GM12878 (cell line): ENCODE data around the gene LDLRAP1. TPM values are rescaled to one million over a fixed set of nuclear protein-coding genes. Genes with fewer than 3 reads are reported as not detected.

Experiments
- ATAC-seq: fragments of 200-7000 bp; cut with Tn5 transposase; 3 replicates; pipeline ENCODE4 v1.9.1; 2020; ENCODE audit warnings: mild to moderate bottlenecking, moderate library complexity
- BruUV-seq: library from RNA; stranded (reverse); fragments of 400-500 nt; replicated peaks from 2 replicates; lab custom pipeline; 2021; lab: Mats Ljungman, UMichigan
- CTCF ChIA-PET: fragments of 300-600 bp; sonication (Branson Sonifier 250); formaldehyde crosslinking; extraction: SDS; loops from one replicate; lab custom pipeline; 2021; ENCODE audit warnings: inconsistent platforms; lab: Yijun Ruan, JAX
- POLR2A ChIA-PET: fragments of 350-600 bp; formaldehyde crosslinking; extraction: SDS; loops from one replicate; lab custom pipeline; 2021; ENCODE audit warnings: inconsistent platforms; lab: Charles Lee
- RAD21 ChIA-PET: fragments of 300-600 bp; sonication (Branson Sonifier 250); formaldehyde crosslinking; loops from one replicate; lab custom pipeline; 2023; ENCODE audit warnings: antibody characterized with exemption; ENCODE audit not compliant: unreplicated experiment; lab: Charles Lee
- SMC1A ChIA-PET: fragments of 300-600 bp; sonication (Branson Sonifier 250); formaldehyde crosslinking; loops from one replicate; lab custom pipeline; 2023; ENCODE audit not compliant: unreplicated experiment, uncharacterized antibody; lab: Charles Lee
- DNase-seq: peaks from one replicate; pipeline ENCODE4 v3.0.0-alpha.2; 2011; ENCODE audit warnings: low read depth, low spot score
- FAIRE-seq: peaks from 3 replicates; lab custom pipeline; 2011; peaks lifted over from hg19 to GRCh38; lab: Jason Lieb, UNC
- H2AFZ ChIP-seq: 2 replicates; pipeline ENCODE4 v1.6.0; 2011; ENCODE audit warnings: low read depth, low read length, control low read depth; ENCODE audit not compliant: control insufficient read depth
- H3K27ac ChIP-seq: 2 replicates; pipeline ENCODE4 v1.5.1; 2011; ENCODE audit warnings: control low read depth; ENCODE audit not compliant: control insufficient read depth, insufficient read depth
- H3K27me3 ChIP-seq, 2 experiments: replicated peaks in 1 of 2; 2 replicates each; pipeline versions ENCODE4 v1.6.0 to v1.6.1; 2011; ENCODE audit warnings: low read length in 1 of 2; ENCODE audit not compliant: control insufficient read depth in 2 of 2, insufficient read depth in 2 of 2
- H3K36me3 ChIP-seq, 2 experiments: 2 replicates each; pipeline ENCODE4 v1.5.1; 2011; ENCODE audit warnings: low read length in 1 of 2; ENCODE audit not compliant: control insufficient read depth in 2 of 2, insufficient read depth in 2 of 2
- H3K4me1 ChIP-seq: 2 replicates; pipeline ENCODE4 v1.6.1; 2011; ENCODE audit warnings: mild to moderate bottlenecking, low read length, moderate library complexity, mixed read lengths; ENCODE audit not compliant: control insufficient read depth, insufficient read depth
- H3K4me2 ChIP-seq: 2 replicates; pipeline ENCODE4 v1.6.0; 2011; ENCODE audit warnings: control low read depth; ENCODE audit not compliant: control insufficient read depth, insufficient read depth
- H3K4me3 ChIP-seq: fragments of 200-600 bp; sonication (generic); 2 replicates; pipeline ENCODE4 v1.5.1; 2016
- H3K79me2 ChIP-seq: 2 replicates; pipeline ENCODE4 v1.6.0; 2011; ENCODE audit warnings: low read length; ENCODE audit not compliant: control insufficient read depth, insufficient read depth
- H3K9ac ChIP-seq: 2 replicates; pipeline ENCODE4 v1.8.0; 2011; ENCODE audit warnings: low read length, control low read depth, mixed read lengths; ENCODE audit not compliant: control insufficient read depth, insufficient read depth
- H3K9me3 ChIP-seq: replicated peaks from 3 replicates; pipeline ENCODE4 v1.5.1; 2011; ENCODE audit warnings: mild to moderate bottlenecking, low read length; ENCODE audit not compliant: control insufficient read depth, insufficient read depth
- H4K20me1 ChIP-seq: 2 replicates; pipeline ENCODE4 v1.6.0; 2011; ENCODE audit not compliant: control insufficient read depth, insufficient read depth
- CEBPB ChIP-seq, 2 experiments: fragments of 150-350 bp in 1 of 2; IDR thresholded peaks; 2 replicates each; pipeline ENCODE4 v1.6.1; 2012 to 2014; ENCODE audit warnings: low read depth in 2 of 2, low read length in 2 of 2, borderline replicate concordance in 1 of 2, inconsistent platforms in 1 of 2
- NFIC ChIP-seq: IDR thresholded peaks from 2 replicates; pipeline ENCODE4 v1.6.1; 2012; ENCODE audit warnings: low read depth, mild to moderate bottlenecking, inconsistent platforms, low read length, moderate library complexity
- PRDM15 ChIP-seq: fragments of 450-650 bp; formaldehyde crosslinking; IDR thresholded peaks from 2 replicates; pipeline ENCODE4 v1.4.0; 2020; ENCODE audit warnings: mild to moderate bottlenecking, moderate library complexity
- RELB ChIP-seq: fragments of 450-650 bp; IDR thresholded peaks from 2 replicates; pipeline ENCODE4 v1.6.1; 2017; ENCODE audit warnings: low read depth, mild to moderate bottlenecking, moderate library complexity
- TCF12 ChIP-seq: IDR thresholded peaks from 2 replicates; pipeline ENCODE4 v1.6.1; 2011; ENCODE audit warnings: low read depth, mild to moderate bottlenecking, low read length
- WGBS: methylation state at CpG from one replicate; pipeline ENCODE4 v1.1.6; 2016; ENCODE audit warnings: low lambda C conversion rate; ENCODE audit not compliant: insufficient replicate concordance, insufficient coverage; ENCODE audit errors: missing lambda C conversion rate; 5-methylcytosine and 5-hydroxymethylcytosine counted together
- in situ Hi-C: fragments of 300-500 bp; cut with MboI; formaldehyde crosslinking; loops from 9 replicates; pipeline ENCODE4 v1.14.3; 2018; ENCODE audit warnings: mixed read lengths
- intact Hi-C: fragments of 100-400 bp; cut with micrococcal nuclease; formaldehyde crosslinking; loops from one replicate; pipeline ENCODE4 v1.14.2; 2022; ENCODE audit not compliant: unreplicated experiment
- polyA plus RNA-seq, 11 experiments: library from polyadenylated mRNA; depleted of rRNA in 4 of 11; unstranded in 6 of 11; stranded (reverse) in 5 of 11; fragments of >200 nt; fragmentation: Nextera tagmentation in 4 of 11; fragmentation: Illumina TruSeq in 1 of 11; extraction: Ambion mirVana in 4 of 11; extraction: Trizol in 1 of 11; gene quantifications; 1 replicate in 1 of 11; 2 replicates in 10 of 11; pipeline versions ENCODE4 v1.2.1 to v1.2.3, GENCODE V29; 2011 to 2016; ENCODE audit warnings: inconsistent platforms in 2 of 11, missing spikeins in 2 of 11, low read depth in 1 of 11
- total RNA-seq, 4 experiments: library from RNA; depleted of rRNA in 3 of 4; stranded (reverse); fragments of >200 nt in 3 of 4; fragmentation: Illumina TruSeq in 1 of 4; extraction: Trizol in 1 of 4; gene quantifications; 2 replicates each; pipeline versions ENCODE4 v1.2.1 to v1.2.3, GENCODE V29; 2013 to 2021

Gene LDLRAP1
- total and polyA plus RNA-seq, 10 of the 15 experiments (the other 5 are each of a cell fraction or from before 2014, with no cell fraction given) = 0.43 to 37.6 (median 22.0) TPM

GRCh38 chr1:25556132-25556670, 12.8 kb downstream of the LDLRAP1 start:
- TF ChIP-seq CEBPB (IDR thresholded peaks at IDR 0.05; ENCODE audit: borderline replicate concordance in 1 of 2, low read depth in 2 of 2, low read length in 2 of 2) = no peak
- no peak for TF ChIP-seq NFIC
- no peak for TF ChIP-seq TCF12
- TF ChIP-seq RELB = no peak
- no peak for TF ChIP-seq PRDM15 (CRISPR knock-in tag)
- TF ChIP-seq, all 136 proteins: peak for 0
- ChIA-PET POLR2A (no interaction called here), CTCF (no interaction called here), SMC1A (interaction anchor here (0.9 to 1.3 kb wide), 2 partner anchors 10 to 41 kb away, joined by 3 to 4 read pairs; no protein-coding TSS in a partner anchor), RAD21 (no interaction called here)
- no peak for DNase-seq
- H3K9me3 ChIP-seq = no peaks in the 10 kb centered on the region
- no peak for FAIRE-seq
- peaks cover 0 to 5% of the 10 kb centered on the region in 2 experiments; a peak in 2 of 4 replicates for H3K36me3 ChIP-seq
- peaks cover 3% of the 10 kb centered on the region; the same call in 1 of the 2 replicates for H4K20me1 ChIP-seq
- H2AFZ ChIP-seq = no peak overlapping the region
- ATAC-seq = peak; percentile 18; the same call in 2 of the 3 replicates
- peak overlapping the region; percentile 26; the same call in 1 of the 2 replicates for H3K4me2 ChIP-seq
- H3K79me2 ChIP-seq = peaks cover 7% of the 10 kb centered on the region
- no TSS peak for BruUV-seq
- 93% methylated on average over 11 of the region's 11 CpGs for WGBS
- no peak overlapping the region for H3K4me3 ChIP-seq
- intact Hi-C loops = no loop called here
- H3K4me1 ChIP-seq = peaks cover 20% of the 10 kb centered on the region
- H3K9ac ChIP-seq = no peak overlapping the region
- H3K27ac ChIP-seq = no peak overlapping the region
- no peaks in the 10 kb centered on the region for H3K27me3 ChIP-seq
- in situ Hi-C loops = no loop called here
